ENCODE measurements around the gene NVL.

The NVL gene

DNA sequence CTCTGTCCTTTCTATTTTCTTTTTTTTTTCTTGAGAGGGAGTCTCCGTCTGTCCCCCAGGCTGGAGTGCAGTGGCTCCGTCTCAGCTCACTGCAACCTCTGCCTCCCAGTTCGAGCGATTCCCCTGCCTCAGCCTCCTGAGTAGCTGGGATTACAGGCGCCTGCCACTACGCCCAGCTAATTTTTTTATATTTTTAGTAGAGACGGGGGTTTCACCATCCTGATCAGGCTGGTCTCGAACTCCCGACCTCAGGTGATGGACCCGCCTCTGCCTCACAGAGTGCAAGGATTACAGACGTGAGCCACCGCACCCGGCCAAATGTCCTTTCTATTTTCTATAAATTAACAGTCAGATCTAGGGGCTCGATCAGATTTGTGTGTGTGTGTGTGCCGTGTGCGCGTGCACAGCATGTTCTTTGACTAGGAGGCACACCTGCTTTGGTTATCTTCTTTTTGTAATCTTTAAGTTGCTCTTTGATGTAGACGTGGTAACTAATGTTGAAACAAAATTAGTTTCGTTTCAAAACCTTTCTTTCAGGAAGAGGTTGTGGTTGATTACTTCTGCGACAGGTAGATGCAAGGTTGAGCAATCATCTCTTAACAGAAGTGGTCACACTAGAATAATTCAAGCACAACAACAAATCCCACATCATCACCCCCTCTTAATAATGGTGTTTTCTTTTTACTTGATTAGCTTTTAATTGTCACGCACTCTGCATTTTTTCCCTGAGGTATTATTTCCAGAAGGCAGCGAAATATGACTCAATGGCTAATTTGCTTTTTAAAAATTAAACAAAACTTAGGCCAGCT lies 147.7 kb downstream of the NVL start:
- in situ Hi-C loops (cut with MboI; ENCODE audit: low pct_unique_long_range_greater_than_20kb, low sequenced_read_pairs, unreplicated experiment): no loop called here
- TF ChIP-seq, protein P1, sequence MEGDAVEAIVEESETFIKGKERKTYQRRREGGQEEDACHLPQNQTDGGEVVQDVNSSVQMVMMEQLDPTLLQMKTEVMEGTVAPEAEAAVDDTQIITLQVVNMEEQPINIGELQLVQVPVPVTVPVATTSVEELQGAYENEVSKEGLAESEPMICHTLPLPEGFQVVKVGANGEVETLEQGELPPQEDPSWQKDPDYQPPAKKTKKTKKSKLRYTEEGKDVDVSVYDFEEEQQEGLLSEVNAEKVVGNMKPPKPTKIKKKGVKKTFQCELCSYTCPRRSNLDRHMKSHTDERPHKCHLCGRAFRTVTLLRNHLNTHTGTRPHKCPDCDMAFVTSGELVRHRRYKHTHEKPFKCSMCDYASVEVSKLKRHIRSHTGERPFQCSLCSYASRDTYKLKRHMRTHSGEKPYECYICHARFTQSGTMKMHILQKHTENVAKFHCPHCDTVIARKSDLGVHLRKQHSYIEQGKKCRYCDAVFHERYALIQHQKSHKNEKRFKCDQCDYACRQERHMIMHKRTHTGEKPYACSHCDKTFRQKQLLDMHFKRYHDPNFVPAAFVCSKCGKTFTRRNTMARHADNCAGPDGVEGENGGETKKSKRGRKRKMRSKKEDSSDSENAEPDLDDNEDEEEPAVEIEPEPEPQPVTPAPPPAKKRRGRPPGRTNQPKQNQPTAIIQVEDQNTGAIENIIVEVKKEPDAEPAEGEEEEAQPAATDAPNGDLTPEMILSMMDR (IDR thresholded peaks at IDR 0.05; ENCODE audit: extremely low read depth, insufficient read depth, missing control alignments): no peak
- peak; percentile 87 for DNase-seq (ENCODE audit: low spot score)

GRCh38 chr1:224181453-224181810 lies 148.5 kb downstream of the NVL start:
- no peak for DNase-seq (ENCODE audit: low spot score)
- TF ChIP-seq, protein P1 (IDR thresholded peaks at IDR 0.05; ENCODE audit: extremely low read depth, insufficient read depth, missing control alignments): no peak
- in situ Hi-C loops (cut with MboI; ENCODE audit: low pct_unique_long_range_greater_than_20kb, low sequenced_read_pairs, unreplicated experiment): no loop called here

DNA sequence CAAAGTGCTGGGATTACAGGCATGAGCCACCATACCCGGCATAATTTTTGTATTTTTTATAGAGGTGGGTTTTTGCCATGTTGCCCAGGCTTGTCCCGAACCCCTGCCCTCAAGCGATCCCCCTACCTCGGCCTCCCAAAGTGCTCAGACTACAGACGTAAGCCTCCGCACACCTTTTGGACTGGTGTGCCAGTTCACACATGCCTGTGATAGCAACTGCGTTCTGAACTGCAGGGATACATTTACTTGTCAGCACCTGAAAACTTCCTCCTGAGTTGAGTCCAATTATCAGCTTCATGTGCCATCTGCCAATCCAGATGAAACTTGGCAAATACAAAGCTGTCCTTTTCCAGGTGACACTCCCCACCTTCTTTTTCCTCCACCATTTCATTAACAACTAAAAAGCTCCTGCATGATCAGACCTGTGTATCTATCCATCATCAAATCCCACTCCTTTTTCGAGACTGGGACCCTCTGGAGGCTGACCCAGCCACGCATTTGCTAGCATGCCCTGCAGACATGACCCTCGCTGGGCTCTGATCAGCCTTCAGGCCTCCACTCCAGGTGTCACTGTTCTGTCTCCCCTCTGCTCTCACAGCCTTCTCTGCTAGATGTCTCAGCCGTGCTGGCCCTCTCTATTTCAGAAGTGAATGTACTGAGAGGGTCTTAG lies 149.1 kb downstream of the NVL start:
- DNase-seq (ENCODE audit: low spot score): no peak
- TF ChIP-seq, protein P1 (IDR thresholded peaks at IDR 0.05; ENCODE audit: extremely low read depth, insufficient read depth, missing control alignments): no peak
- in situ Hi-C loops (cut with MboI; ENCODE audit: low pct_unique_long_range_greater_than_20kb, low sequenced_read_pairs, unreplicated experiment): no loop called here

DNA sequence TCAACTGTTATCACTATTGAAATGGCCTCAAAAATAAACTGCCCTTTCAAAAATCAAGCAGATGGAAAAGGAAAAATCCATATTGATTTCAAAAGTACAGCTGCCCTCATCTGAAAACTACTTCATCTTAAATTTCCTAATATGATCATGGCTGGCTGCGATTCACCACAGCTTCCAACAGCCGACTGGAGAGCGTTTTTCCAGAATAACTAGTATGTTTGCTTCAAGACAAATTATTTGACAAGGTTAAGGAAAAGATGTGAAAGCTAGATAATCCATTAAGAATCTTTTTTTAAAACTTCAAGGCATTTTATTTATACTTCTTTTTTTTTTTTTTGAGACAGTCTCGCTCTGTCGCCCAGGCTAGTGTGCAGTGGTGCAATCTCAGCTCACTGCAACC lies 151.1 kb downstream of the NVL start:
- TF ChIP-seq, protein P1 (IDR thresholded peaks at IDR 0.05; ENCODE audit: extremely low read depth, insufficient read depth, missing control alignments): no peak
- in situ Hi-C loops (cut with MboI; ENCODE audit: low pct_unique_long_range_greater_than_20kb, low sequenced_read_pairs, unreplicated experiment): no loop called here
- no peak for DNase-seq (ENCODE audit: low spot score)

GRCh38 chr1:224177356-224177999 lies 152.5 kb downstream of the NVL start:
- DNase-seq (ENCODE audit: low spot score): no peak
- in situ Hi-C loops (cut with MboI; ENCODE audit: low pct_unique_long_range_greater_than_20kb, low sequenced_read_pairs, unreplicated experiment): no loop called here
- TF ChIP-seq, protein P1 (IDR thresholded peaks at IDR 0.05; ENCODE audit: extremely low read depth, insufficient read depth, missing control alignments): no peak

Measured in GM13977 (cell line).